Endothelial cell of umbilical vein (primary cell): ENCODE results near the gene UPF1. TPM values are rescaled to one million over a fixed set of nuclear protein-coding genes. Genes with fewer than 3 reads are reported as not detected.

ENCODE experiments used
- BruUV-seq: library from RNA; stranded (reverse); fragments of 400-500 nt; replicated peaks from 2 replicates; lab custom pipeline; 2021; lab: Mats Ljungman, UMichigan
- CTCF ChIA-PET: fragments of 300-600, 350-600 bp; sonication (Branson Sonifier 250); formaldehyde crosslinking; loops from one replicate; lab custom pipeline; 2021; ENCODE audit warnings: antibody characterized with exemption, inconsistent platforms; lab: Charles Lee
- POLR2A ChIA-PET: fragments of 300-600, 350-600 bp; sonication (Branson Sonifier 250); formaldehyde crosslinking; loops from one replicate; lab custom pipeline; 2021; ENCODE audit warnings: antibody characterized with exemption, inconsistent platforms; lab: Charles Lee
- DNase-seq: peaks from one replicate; pipeline ENCODE4 v3.0.0-alpha.2; 2011; ENCODE audit warnings: low read depth, low spot score
- FAIRE-seq: peaks from 2 replicates; lab custom pipeline; 2011; peaks lifted over from hg19 to GRCh38; lab: Jason Lieb, UNC
- H2AFZ ChIP-seq: 2 replicates; pipeline ENCODE4 v1.6.0; 2012; ENCODE audit warnings: low read depth, low read length, control low read depth, inconsistent platforms
- H3K27ac ChIP-seq: 2 replicates; pipeline ENCODE4 v1.5.1; 2011; ENCODE audit warnings: low read depth, mild to moderate bottlenecking, control low read depth, low read length, moderate library complexity; ENCODE audit not compliant: insufficient read depth
- H3K27me3 ChIP-seq, 2 experiments: 2 replicates each; pipeline versions ENCODE4 v1.6.0 to v1.6.1; 2011; ENCODE audit warnings: low read length in 2 of 2, mixed read lengths in 1 of 2; ENCODE audit not compliant: control insufficient read depth in 2 of 2, insufficient read depth in 2 of 2
- H3K36me3 ChIP-seq, 2 experiments: 2 replicates in 1 of 2; 3 replicates in 1 of 2; pipeline ENCODE4 v1.5.1; 2011; ENCODE audit warnings: low read length in 2 of 2, mild to moderate bottlenecking in 1 of 2, moderate library complexity in 1 of 2; ENCODE audit not compliant: control insufficient read depth in 2 of 2, insufficient read depth in 2 of 2; ENCODE audit errors: extremely low read depth in 1 of 2
- H3K4me1 ChIP-seq: 3 replicates; pipeline ENCODE4 v1.5.1; 2011; ENCODE audit warnings: mild to moderate bottlenecking, low read length; ENCODE audit not compliant: control insufficient read depth, insufficient read depth; ENCODE audit errors: extremely low read depth
- H3K4me2 ChIP-seq: 2 replicates; pipeline ENCODE4 v1.6.1; 2011; ENCODE audit warnings: low read length, control low read depth, mixed read lengths; ENCODE audit not compliant: insufficient read depth
- H3K4me3 ChIP-seq, 3 experiments: fragments of 200-600 bp in 1 of 3; sonication (generic), shearing (Covaris generic) in 1 of 3; replicated peaks in 1 of 3; 2 replicates each; pipeline ENCODE4 v1.5.1; 2011 to 2016; ENCODE audit warnings: control low read depth in 3 of 3, low read length in 3 of 3, mild to moderate bottlenecking in 2 of 3, inconsistent platforms in 1 of 3, low read depth in 1 of 3, moderate library complexity in 1 of 3; ENCODE audit not compliant: insufficient read depth in 1 of 3
- H3K79me2 ChIP-seq: 2 replicates; pipeline ENCODE4 v1.6.0; 2012; ENCODE audit warnings: low read length, inconsistent platforms; ENCODE audit not compliant: control insufficient read depth, insufficient read depth
- H3K9ac ChIP-seq: replicated peaks from 2 replicates; pipeline ENCODE3; 2011; ENCODE audit warnings: low read length, control low read depth; ENCODE audit not compliant: insufficient read depth; ENCODE audit errors: extremely low read depth
- H3K9me1 ChIP-seq: replicated peaks from 3 replicates; pipeline ENCODE4 v1.6.0; 2011; ENCODE audit warnings: mild to moderate bottlenecking, low read length; ENCODE audit not compliant: control insufficient read depth, insufficient read depth; ENCODE audit errors: extremely low read depth
- H3K9me3 ChIP-seq: replicated peaks from 2 replicates; pipeline ENCODE4 v1.5.1; 2012; ENCODE audit warnings: low read length, inconsistent platforms; ENCODE audit not compliant: control insufficient read depth, insufficient read depth
- H4K20me1 ChIP-seq: replicated peaks from 2 replicates; pipeline ENCODE3; 2011; ENCODE audit warnings: mild to moderate bottlenecking, low read length; ENCODE audit not compliant: control insufficient read depth, insufficient read depth; ENCODE audit errors: extremely low read depth
- CTCF ChIP-seq, 2 donors: IDR thresholded peaks; 1 replicate in 1 of 2; 2 replicates in 1 of 2; pipeline ENCODE4 v1.5.1; 2011; ENCODE audit warnings: low read length in 2 of 2, mild to moderate bottlenecking in 2 of 2, moderate library complexity in 2 of 2, control low read depth in 1 of 2, inconsistent platforms in 1 of 2, low read depth in 1 of 2; ENCODE audit not compliant: insufficient read depth in 1 of 2; ENCODE audit errors: extremely low read depth in 1 of 2
- EZH2 ChIP-seq: IDR thresholded peaks from 2 replicates; pipeline ENCODE4 v1.6.1; 2012; ENCODE audit warnings: borderline replicate concordance, low read depth, mild to moderate bottlenecking, moderate library complexity, low read length, inconsistent platforms; ENCODE audit not compliant: severe bottlenecking
- GATA2 ChIP-seq: IDR thresholded peaks from 2 replicates; pipeline ENCODE4 v1.7.0; 2011; ENCODE audit warnings: low read depth, mild to moderate bottlenecking, moderate library complexity, mixed read lengths, low read length; ENCODE audit not compliant: insufficient read length, insufficient read depth
- JUN ChIP-seq: IDR thresholded peaks from 2 replicates; pipeline ENCODE4 v1.6.1; 2011; ENCODE audit warnings: borderline replicate concordance, low read depth; ENCODE audit not compliant: insufficient read length, insufficient read depth
- MAX ChIP-seq: IDR thresholded peaks from 2 replicates; pipeline ENCODE4 v1.6.1; 2011; ENCODE audit not compliant: insufficient read depth, insufficient read length
- POLR2A ChIP-seq: IDR thresholded peaks from 2 replicates; pipeline ENCODE4 v1.6.1; 2012; ENCODE audit warnings: low read depth, mild to moderate bottlenecking, control low read depth, low read length
- POLR2AphosphoS5 ChIP-seq: IDR thresholded peaks from 2 replicates; pipeline ENCODE4 v1.6.1; 2012; ENCODE audit warnings: low read depth, mild to moderate bottlenecking, control low read depth, low read length, moderate library complexity; ENCODE audit not compliant: insufficient read depth
- dilution Hi-C: fragments of 300-500 bp; cut with MboI; formaldehyde crosslinking; loops from one replicate; pipeline ENCODE4 v1.15.0; 2019; ENCODE audit warnings: low sequenced_read_pairs; ENCODE audit not compliant: extremely low pct_ligation_motif_present
- intact Hi-C: fragments of 100-400 bp; cut with micrococcal nuclease; formaldehyde crosslinking; loops from one replicate; pipeline ENCODE4 v1.10.0; 2022
- polyA plus RNA-seq, 4 experiments: library from polyadenylated mRNA; depleted of rRNA in 3 of 4; stranded (reverse) in 3 of 4; unstranded in 1 of 4; fragments of >200 nt; gene quantifications; 2 replicates each; pipeline versions ENCODE4 v1.2.1 to v1.2.3, GENCODE V29; 2011 to 2012; ENCODE audit warnings: missing spikeins in 1 of 4
- total RNA-seq: library from RNA; stranded (reverse); gene quantifications from 2 replicates; pipeline ENCODE4 v1.2.3, GENCODE V29; 2021

Gene UPF1
- total and polyA plus RNA-seq, 2 donors (not counting 3 experiments of a cell fraction or from before 2014, with no cell fraction given), result 65.9 to 68.2 TPM

GRCh38 chr19:18802354-18802753, 29.4 kb upstream of the UPF1 start:
- DNase-seq (no peak), FAIRE-seq (no peak)
- Histone ChIP-seq H3K9ac (no peak overlapping the region), H3K4me1 (no peaks in the 10 kb centered on the region), H3K79me2 (no peaks in the 10 kb centered on the region), H3K36me3 (no peaks in the 10 kb centered on the region), H3K9me1 (no peaks in the 10 kb centered on the region), H3K27ac (no peak overlapping the region), H2AFZ (no peak overlapping the region), H3K9me3 (no peaks in the 10 kb centered on the region), H3K27me3 (peaks cover 0 to 7% of the 10 kb centered on the region in 2 experiments), H3K4me2 (no peak overlapping the region), H3K4me3 (no peak overlapping the region), H4K20me1 (no peaks in the 10 kb centered on the region)
- intact Hi-C loops (no loop called here), dilution Hi-C loops (no loop called here)
- ChIA-PET CTCF (interaction anchor here (0.6 to 1.8 kb wide), 2 partner anchors 21 to 45 kb away, joined by 3 to 7 read pairs; no protein-coding TSS in a partner anchor), POLR2A (no interaction called here)
- no TSS peak for BruUV-seq
- no peak for TF ChIP-seq CTCF (IDR thresholded peaks at IDR 0.05; ENCODE audit: extremely low read depth in 1 of 2, insufficient read depth in 1 of 2, low read depth in 1 of 2, low read length in 2 of 2)
- TF ChIP-seq GATA2, result no peak
- no peak for TF ChIP-seq EZH2
- no peak for TF ChIP-seq MAX
- no peak for TF ChIP-seq POLR2A
- TF ChIP-seq POLR2AphosphoS5, result no peak
- TF ChIP-seq JUN, result no peak
